Erythroblast (primary cell): ENCODE data around the gene HDAC4.

Source experiments
- GATA1 ChIP-seq: IDR thresholded peaks from 2 replicates; pipeline ENCODE4 v1.6.1; 2011; ENCODE audit warnings: low read depth, mild to moderate bottlenecking, control low read depth, low read length, moderate library complexity
- POLR2A ChIP-seq: IDR thresholded peaks from 2 replicates; pipeline ENCODE4 v1.6.1; 2011; ENCODE audit warnings: mild to moderate bottlenecking, low read length

DNA sequence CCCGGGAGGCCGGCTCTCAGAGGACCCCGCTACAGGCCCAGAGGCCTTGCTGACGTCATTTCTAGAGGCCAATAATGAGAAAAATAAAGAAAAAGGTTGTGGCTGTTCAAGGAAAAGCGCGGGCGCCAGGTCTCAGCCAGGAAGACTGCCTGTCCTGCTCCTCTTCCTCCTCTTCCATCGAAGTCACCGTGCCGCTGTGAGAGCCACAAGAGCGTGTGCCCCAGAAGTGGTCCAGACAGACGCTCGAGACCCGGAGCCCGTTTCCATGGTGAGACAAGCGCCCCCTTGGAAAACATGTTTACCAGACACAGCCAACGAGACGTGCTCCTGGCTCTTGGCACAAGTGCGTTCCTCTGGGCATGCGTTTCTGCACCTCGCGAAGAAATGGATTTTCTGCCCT lies 210.5 kb downstream of the HDAC4 start:
- TF ChIP-seq POLR2A: no peak
- TF ChIP-seq GATA1: no peak
